HG03575 (cell line): ENCODE data around the gene SH2D3A.
"Not testable (repeated sequence)": the region's sequence is repeated elsewhere in the genome, so short reads cannot be mapped to it uniquely, and the experiment has no call there.

Experiments
- ATAC-seq: cut with Tn5 transposase; IDR thresholded peaks from one replicate; pipeline ENCODE4 v1.9.1; 2021; ENCODE audit not compliant: unreplicated experiment, insufficient number of reproducible peaks, low FRiP score; ENCODE audit errors: extremely low read depth

Gene SH2D3A

DNA sequence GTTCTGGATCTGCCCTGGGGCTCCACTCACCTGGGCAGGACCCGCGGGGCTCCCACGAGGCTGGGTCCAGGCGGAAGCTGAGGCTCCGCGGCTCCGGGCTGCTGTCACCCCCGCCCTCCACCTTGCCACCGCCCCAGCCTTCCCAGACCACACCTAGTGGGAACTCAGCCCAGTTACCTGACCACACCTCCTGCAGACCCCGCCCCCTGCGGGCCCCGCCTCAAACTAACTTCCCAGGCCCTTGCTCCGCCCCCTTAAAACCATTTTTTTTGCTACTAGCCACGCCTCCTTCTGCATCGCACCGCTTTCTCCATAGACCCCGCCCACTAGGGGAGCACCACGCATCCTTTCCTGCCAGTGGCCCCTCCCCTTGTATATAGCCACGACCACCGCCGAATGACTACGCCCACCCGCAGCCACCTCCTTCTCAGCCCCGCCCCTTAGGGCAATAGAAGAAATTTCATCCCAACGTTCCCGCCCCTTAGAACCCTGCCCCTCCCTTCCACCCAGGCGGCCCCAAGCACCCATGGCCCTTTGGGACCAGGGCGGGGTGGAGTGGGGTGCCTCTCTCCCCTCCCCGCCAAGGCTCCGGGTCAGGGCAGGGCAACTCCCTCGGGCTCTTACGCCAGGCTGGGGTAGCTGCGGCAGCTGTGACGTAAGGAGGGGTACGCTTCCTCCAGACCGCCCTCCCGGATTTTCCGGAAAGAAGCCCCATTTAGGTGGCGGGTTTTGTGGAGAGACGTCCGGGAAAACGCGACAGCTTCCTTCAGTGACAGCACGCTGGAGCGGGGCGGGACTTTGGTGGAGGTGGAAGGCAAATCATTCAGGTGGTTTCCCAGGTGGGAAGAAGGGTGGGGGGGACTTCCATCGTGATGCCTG lies at the start of gene SH2D3A:
Gene SH2D3A, minus strand, starts transcription at position 79 of the 879 bp plus-strand sequence. CDS start 3,687 bp downstream, outside the sequence.
- ATAC-seq: peak; percentile 41

DNA sequence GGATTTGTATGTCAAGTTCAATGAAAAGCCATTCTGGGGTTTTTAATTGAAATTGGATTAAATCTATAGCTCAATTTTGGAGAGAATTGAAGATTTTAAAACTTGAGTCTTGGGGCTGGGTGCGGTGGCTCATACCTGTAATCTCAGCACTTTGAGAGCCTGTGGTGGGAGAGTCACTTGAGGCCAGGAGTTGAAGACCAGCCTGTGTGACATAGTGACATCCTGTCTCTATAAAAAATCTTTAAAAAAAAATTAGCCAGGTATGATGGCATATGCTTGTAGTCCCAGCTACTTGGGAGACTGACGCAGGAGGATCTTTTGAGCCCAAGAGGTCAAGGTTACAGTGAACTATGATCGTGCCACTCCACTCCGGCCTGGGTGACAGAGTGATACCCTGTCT lies 46.4 kb upstream of the SH2D3A start:
- no peak for ATAC-seq

DNA sequence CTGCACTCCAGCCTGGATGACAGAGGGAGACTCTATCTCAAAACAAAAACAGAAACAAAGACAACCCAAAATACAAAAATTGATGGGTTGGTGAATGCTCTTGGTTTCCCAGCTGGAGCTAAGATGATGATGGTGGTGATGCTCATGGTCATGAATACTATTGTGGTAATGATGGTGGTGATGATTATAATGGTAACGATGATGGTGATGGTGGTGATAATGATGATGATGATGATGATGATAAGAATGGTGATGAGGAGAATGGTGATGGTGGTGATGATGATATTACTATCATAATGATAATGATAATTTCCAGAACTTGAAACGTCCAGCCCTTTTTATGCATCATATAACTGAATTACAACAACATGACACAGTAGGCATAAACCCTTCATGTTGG lies 45.4 kb upstream of the SH2D3A start:
- ATAC-seq: no peak

DNA sequence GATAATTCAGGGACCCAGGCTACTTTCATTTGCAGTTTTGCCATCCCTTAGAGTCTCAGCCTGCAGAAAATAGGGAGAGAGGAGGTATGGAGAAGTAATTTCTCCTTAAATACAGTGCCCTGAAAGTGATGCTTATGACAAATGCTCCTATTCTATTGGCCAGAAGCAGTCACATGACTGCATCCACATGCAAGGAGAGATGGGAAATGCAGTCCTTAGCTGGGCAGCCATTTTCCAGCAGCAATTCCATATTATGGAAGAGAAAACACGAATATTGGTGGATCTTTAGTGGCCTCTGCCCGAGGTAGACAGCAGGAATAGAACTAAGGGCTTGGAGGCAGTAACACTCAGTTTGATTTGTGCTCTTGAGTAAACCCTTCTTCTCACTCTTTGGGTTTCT lies 44.7 kb upstream of the SH2D3A start:
- ATAC-seq: no peak

DNA sequence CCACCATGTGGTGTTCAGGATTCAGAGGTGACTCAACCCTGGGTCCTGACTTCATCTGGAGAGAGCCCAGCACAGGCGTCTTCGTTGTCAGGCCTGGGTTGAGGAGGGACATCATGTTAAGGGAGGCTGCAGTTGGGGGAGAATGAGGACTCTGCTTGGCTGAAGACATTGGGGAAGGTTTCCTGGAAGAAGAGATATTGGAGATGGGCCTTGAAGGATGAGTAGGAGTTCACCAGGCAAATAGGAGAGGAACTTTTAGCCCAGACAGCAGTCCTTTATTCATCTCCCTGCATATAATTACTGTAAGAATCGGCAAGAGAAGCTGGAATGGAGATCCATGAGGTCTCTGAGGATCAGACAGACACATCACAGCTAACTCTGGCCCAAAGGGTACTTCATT lies 44.1 kb upstream of the SH2D3A start:
- ATAC-seq: no peak

DNA sequence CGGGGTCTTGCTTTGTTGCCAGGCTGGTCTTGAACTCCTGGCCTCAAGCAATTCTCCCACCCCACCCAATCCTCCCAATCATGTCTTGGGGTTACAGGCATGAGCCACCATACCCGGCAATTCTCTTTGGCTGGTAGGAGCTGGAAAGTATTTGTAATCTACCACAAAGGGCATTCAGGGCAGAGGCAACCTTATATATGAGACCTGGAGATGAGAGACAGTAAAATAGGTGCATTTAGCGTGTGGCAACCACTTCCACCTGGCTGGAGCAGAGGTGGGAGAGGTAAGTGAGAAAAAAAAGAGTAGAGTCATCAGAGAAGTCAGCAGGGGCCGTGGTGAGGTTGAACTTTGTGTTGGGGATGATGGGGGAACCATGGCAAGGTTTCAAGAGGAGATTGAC lies 42.0 kb upstream of the SH2D3A start:
- ATAC-seq: no peak

DNA sequence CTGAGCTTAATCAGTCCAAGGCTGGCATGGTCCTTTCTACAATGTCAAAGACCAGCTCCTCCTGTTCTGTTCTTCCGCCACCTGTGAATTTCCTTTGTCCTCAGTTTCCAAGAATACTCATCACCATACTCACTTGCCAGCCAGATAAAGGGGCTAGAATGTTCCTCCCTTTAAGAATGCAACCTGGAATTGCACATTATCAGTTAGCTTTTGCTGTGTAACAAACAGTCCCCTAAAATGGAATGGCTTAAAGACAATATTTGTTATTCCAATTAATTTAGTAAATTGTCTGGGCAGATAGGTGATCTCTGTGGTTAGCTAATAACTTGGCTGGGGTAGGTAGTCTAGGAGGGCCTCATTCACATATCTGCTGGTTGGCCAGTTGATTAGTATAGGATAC lies 41.3 kb upstream of the SH2D3A start:
- ATAC-seq: no peak

DNA sequence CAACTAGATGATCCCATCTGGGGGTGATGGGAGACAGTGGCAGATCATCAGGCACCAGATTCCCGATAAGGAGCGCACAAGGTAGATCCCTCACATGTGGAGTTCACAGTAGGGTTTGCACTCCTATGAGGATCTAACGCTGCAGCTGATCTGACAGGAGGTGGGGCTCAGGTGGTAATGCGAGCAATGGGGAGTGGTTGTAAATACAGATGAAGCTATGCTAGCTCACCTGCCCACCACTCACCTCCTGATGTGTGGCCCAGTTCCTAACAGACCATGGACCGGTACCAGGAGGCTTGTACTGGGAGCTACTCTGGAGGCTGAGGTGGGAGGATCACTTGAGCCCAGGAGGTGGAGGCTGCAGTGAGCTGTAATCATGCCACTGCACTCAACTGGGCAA lies 40.1 kb upstream of the SH2D3A start:
- ATAC-seq: no peak

DNA sequence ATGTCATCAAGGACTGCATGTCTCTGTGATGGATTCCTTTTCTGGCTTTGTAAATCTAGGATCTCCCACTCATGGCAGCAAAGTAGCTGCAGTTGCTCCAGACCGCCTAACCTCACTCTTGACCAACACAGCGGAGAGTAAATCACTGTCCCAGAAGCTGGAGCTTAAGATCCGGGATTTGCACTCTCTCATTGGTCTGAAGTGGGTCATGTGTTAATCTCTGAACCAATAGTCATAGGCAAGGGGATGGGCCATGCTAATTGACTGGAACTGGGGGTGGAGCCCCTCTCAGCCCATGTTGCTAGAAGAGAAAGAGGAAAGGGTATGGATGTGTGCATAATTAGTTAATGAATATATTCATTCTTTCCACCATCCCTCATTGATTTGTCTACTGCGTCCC lies 39.3 kb upstream of the SH2D3A start:
- no peak for ATAC-seq

DNA sequence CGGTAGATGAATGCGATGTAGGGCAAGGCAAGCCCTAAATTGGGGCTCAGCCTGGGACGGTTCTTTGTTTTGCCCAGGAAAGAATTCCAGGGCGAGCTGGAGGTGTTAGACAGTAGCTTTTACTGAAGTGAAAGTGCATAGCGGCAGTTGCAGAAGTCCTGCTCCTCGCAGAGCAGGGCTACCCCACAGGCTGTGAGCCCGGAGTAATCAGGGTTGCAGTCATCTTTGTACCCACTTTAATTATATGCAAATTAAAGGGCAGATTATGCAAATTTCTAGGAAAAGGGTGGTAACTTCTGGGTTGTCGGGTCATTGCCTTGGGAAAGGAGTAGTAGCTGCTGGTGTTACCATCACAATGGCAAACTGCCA lies 35.8 kb upstream of the SH2D3A start:
- no peak for ATAC-seq

DNA sequence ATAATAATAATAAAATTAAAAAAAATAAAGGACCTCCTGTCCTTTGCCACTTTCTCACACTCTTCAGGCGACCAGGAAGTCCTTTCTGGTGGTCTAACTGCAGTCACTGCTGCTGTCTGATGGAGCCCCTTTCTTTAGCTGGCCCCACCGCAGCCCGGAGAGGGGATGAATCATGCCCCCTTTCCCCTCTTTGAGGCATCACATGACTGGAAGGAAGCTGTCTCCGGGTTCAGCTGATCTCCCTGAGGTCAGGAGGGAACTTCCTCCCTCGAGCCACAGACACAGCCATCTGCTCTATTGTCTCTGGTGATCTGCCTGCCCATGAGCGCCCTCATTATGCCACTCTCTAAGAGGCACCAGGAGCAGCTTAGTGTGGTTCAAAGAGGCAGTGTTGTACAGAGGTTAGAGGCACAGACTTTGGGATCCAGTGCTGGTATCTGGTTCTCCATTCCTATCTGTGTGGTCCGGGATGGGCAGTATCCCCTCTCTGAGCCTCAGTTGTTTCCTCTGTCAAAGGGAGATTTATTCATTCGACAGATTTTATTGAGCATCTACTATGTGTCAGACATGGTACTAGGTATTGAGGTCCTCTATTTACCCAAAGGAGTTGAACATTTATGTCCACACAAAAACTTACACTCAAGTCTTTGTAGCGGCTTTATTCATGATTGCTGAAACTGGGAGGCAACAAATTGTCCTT lies 35.3 kb upstream of the SH2D3A start:
- ATAC-seq: no peak

DNA sequence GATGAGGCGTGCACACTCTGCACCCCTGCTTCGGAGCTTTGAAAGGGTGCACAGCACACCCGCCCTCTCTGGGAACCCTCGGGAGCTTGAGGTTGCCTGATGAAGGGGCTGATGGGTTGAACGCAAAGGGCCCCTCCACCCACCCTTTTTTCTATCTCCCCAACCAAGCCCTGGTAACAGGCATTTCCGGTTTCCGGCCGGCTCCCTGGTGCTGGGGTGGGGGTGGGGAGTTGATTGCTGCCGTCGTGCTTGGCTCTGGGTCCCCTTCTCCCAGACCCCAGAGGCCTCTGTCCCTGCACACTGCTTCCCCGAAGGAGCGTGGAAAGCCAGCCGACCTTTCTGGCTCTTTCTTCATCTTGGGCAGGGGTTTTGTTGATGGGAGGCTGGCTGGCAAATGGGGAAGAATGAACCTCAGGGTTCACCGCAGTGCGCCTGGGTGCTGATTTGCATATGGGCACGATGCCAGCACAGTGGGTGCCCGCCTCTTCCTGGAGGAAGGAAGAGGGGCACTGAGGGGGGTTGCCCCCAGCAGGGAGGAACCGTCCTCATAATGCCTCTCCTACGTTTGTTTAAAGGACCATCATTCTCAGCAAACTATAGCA lies 34.4 kb upstream of the SH2D3A start:
- ATAC-seq: no peak

DNA sequence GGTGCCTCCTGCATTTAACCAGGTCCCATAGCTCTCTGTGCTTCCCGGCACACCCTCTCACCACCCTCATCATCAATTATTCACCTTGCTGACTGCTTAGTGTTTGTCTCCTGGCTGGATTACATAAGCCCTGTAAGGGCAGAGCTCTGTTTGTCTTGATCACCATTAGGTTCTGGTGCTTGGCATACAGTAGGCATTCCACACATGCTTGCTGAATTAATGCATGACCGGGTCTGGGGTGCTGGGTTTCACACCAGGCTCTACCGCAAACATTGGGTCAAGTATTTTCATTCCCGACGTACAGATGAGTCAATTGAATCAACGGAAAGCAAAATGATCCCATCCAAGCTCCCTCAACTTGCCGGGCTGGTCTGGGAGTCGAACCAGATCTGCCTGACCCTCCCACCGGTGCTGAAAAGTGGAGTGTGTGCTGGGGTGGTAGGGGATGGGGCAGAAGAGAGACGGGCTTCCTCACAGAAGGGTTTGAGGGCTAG lies 33.8 kb upstream of the SH2D3A start:
- ATAC-seq: no peak

DNA sequence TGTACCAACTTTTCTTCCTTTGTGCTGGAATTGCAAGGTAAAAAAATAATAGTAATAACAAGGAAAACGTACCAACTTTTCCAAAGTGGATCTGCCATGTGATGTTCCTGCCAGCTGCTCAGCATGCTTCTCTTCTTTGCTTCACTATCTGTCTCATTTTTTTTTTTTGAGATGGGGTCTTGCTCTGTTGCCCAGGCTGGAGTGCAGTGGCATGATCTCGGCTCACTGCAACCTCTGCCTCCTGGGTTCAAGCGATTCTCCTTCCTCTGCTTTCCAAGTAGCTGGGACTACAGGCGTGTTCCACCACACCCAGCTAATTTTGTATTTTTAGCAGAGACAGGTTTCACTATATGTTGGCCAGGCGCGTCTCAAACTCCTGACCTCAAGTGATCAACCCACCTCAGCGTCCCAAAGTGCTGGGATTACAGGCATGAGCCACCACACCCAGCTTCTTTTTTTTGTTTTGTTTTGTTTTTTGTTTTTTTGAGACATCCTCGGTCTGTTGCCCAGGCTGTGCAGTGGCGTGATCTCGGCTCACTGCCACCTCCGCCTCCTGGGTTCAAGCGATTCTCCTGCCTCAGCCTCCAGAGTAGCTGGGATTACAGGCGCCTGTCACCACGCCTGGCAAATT lies 33.0 kb upstream of the SH2D3A start:
- ATAC-seq: not testable (repeated sequence)

DNA sequence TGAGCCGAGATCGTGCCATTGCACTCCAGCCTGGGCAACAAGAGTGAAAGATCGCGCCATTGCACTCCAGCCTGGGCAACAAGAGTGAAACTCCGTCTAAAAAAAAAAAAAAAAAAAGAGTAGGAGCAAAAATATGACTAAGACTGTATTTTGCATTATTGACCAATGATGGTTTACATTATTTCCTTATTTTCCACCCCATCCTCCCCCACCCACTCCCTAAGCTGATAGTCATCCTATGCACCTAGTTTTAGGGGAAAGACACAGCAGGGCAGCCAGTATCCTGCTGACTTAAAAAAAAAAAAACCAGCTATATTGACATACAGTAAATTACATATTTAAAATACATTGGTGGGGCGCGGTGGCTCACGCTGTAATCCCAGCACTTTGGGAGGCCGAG lies 30.4 kb upstream of the SH2D3A start:
- ATAC-seq: no peak

DNA sequence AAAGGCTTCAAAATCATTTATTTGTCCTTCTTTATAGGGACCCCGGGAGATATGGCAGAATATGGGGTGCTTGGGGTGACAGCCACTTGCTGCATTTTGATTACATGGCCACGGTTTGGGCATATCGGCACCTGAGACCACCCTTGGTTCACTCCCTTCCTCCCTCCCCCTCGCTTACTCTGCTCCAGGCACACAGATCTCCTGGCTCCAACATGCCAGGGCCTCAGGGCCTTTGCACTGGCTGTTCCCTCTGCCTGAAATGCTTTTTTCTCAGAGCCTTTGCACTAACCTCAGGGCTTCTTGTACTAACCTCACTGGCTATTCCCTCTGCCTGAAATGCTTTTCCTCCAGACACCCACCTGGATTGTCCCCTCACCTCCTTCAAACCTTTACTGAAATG lies 29.0 kb upstream of the SH2D3A start:
- ATAC-seq: no peak

DNA sequence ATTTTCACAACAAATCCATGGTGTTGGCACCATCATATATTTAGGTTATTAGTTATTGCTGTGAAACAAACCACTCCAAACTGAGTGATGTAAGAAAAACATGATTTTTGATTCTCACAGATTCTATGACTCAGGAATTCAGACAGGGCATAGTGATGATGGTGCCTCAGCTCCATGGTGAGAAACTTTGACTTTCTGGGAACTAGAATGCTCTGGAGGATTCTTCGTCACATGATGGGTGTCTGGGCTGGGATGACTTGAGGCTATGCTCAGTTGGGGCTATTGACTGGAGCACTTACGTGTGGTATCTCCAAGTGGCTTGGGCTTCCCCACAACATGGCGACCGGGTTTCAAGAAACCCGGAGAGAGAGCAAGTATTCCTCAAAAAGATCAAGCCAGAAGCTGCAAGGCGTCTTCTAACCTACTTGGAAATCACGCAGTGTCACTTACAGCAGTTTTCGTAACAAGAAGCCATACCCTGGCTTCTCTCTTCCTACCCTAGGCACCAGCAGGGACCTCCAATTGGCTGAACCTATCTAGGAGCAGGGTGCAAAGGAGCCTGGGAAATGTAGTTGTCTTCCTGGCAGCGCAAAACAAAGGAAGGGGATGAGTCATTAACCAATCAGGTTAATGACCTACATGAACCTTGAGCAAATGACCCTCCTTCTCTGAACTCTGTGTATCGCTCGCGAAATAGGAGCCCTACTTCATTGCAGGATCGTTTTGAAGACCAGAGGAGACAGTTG lies 27.6 kb upstream of the SH2D3A start:
- no peak for ATAC-seq

DNA sequence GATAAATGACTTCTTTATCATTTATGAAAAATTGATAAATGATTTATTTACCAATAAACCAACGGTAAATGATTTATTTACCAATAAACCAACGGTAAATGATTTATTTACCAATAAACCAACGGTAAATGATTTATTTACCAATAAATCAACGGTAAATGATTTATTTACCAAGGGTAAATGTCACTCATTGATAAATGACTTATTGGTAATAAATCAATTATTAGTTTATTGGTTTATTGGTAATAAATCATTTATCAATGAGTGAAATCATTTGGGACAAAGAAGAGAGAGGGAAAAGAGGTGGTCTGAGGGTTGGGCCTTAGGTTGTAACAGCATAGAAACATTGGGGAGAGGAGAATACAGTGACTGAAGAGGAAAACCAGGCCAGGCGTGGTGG lies 26.7 kb upstream of the SH2D3A start:
- ATAC-seq: no peak

DNA sequence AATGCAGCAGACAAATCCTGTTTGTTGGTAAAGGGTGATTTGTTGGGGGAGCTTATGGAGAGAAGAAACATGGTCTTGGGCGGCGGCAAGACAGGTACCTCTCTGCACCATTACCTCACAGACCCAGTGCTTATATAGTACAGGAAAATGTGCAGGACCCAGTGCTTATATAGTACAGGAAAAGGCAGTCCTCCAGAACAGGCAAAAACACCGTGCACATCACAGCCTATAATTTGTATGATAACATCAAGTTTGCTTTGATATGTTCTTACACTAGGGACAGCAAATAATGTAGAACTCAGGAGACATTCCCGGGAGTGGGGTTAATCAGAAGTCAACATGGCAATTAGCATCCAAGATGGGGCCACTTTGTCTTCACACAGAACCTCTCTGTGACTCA lies 26.2 kb upstream of the SH2D3A start:
- no peak for ATAC-seq
